SJCRH30 (cell line): ENCODE data around the gene BRD4. TPM values are rescaled to one million over a fixed set of nuclear protein-coding genes. Genes with fewer than 3 reads are reported as not detected.

Source experiments
- DNase-seq, 2 experiments: peaks; one replicate each; pipeline ENCODE4 v3.0.0-alpha.2; 2015 to 2020
- H3K27ac ChIP-seq: fragments of 250-450 bp; sonication (Bioruptor Pico); 2 replicates; pipeline ENCODE4 v1.5.1; 2020; ENCODE audit warnings: mild to moderate bottlenecking, moderate library complexity
- H3K27me3 ChIP-seq: fragments of 250-450 bp; sonication (Bioruptor Pico); 2 replicates; pipeline ENCODE4 v1.5.1; 2020; ENCODE audit warnings: mild to moderate bottlenecking, moderate library complexity
- H3K36me3 ChIP-seq: fragments of 250-450 bp; sonication (Bioruptor Pico); 2 replicates; pipeline ENCODE4 v1.5.1; 2020; ENCODE audit warnings: mild to moderate bottlenecking, moderate library complexity
- H3K4me1 ChIP-seq: fragments of 250-450 bp; sonication (Bioruptor Pico); 2 replicates; pipeline ENCODE4 v1.5.1; 2020; ENCODE audit warnings: mild to moderate bottlenecking, moderate library complexity
- H3K4me3 ChIP-seq: fragments of 250-450 bp; sonication (Bioruptor Pico); 2 replicates; pipeline ENCODE4 v1.5.1; 2020; ENCODE audit warnings: mild to moderate bottlenecking, moderate library complexity
- H3K9me3 ChIP-seq: fragments of 250-450 bp; sonication (Bioruptor Pico); replicated peaks from 2 replicates; pipeline ENCODE4 v1.5.1; 2020; ENCODE audit warnings: mild to moderate bottlenecking, moderate library complexity
- total RNA-seq: library from RNA; depleted of rRNA; stranded (reverse); fragments of >200 nt; shearing (Covaris generic); gene quantifications from 2 replicates; pipeline ENCODE4 v1.2.3, GENCODE V29; 2014

The BRD4 gene
- total RNA-seq, 1 experiment from 2014 or later: 48.6 TPM

DNA sequence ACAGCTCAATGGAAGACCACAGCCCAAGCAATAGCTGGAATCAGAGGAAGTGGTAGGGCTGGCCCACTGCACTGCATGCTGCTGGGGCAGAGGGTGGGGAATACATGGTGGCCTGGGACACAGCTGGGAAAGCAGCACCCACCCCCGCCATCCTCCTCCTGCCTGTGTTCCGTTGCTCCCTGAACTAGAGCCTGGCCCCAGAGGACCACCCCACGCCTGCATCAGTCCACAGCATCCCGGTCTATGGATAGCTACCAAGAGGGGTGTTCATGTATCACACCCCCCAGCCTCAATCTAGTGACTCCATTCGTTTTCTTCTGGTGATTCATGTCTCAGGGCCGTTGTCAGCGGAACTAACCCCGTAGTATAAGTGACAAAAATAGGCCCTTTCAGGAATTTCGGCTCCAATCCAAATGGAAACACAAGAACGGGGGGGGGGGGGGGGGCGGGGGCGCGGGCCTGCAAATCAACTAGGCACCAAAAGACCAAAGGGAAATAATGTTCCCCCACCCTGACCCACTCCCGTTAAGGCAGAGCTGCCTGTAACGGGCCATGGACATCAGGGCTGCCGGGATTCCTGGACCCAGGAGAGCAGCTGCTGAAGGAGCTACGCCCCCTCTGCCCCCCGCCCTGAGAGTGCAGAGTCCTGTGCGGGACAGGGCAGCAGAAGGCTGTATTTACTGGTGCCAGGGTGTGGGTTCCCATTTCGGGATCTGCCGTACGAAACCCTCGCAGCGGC, 81.2 kb downstream of the BRD4 start:
- Histone ChIP-seq H3K27me3 (no peaks in the 10 kb centered on the region), H3K9me3 (no peaks in the 10 kb centered on the region), H3K36me3 (peaks cover 69% of the 10 kb centered on the region), H3K4me3 (peak overlapping the region; percentile 23), H3K27ac (peak overlapping the region; percentile 83), H3K4me1 (peaks cover 50% of the 10 kb centered on the region)
- peak; percentile 60 to 63 for DNase-seq

GRCh38 chr19:15250640-15250993, 81.7 kb downstream of the BRD4 start:
- Histone ChIP-seq H3K36me3 (peaks cover 67% of the 10 kb centered on the region), H3K4me1 (peaks cover 50% of the 10 kb centered on the region), H3K9me3 (no peaks in the 10 kb centered on the region), H3K4me3 (no peak overlapping the region), H3K27me3 (no peaks in the 10 kb centered on the region), H3K27ac (peak overlapping the region; percentile 83)
- no peak for DNase-seq

GRCh38 chr19:15249972-15250639, 82.2 kb downstream of the BRD4 start:
- no peak overlapping the region for H3K4me3 ChIP-seq
- H3K27me3 ChIP-seq: no peaks in the 10 kb centered on the region
- DNase-seq: peak; percentile 37 to 49
- no peaks in the 10 kb centered on the region for H3K9me3 ChIP-seq
- peak overlapping the region; percentile 83; the same call in 1 of the 2 replicates for H3K27ac ChIP-seq
- peaks cover 50% of the 10 kb centered on the region for H3K4me1 ChIP-seq
- peaks cover 66% of the 10 kb centered on the region for H3K36me3 ChIP-seq

- H3K27me3 ChIP-seq: no peaks in the 10 kb centered on the region
- DNase-seq: no peak
- H3K4me3 ChIP-seq: no peak overlapping the region
- H3K27ac ChIP-seq: peak overlapping the region; percentile 83; the same call in 1 of the 2 replicates
- H3K9me3 ChIP-seq: no peaks in the 10 kb centered on the region
- H3K4me1 ChIP-seq: peaks cover 50% of the 10 kb centered on the region
- peaks cover 66% of the 10 kb centered on the region for H3K36me3 ChIP-seq
Observed at GRCh38 chr19:15249528-15249874, 82.8 kb downstream of the BRD4 start.

DNA sequence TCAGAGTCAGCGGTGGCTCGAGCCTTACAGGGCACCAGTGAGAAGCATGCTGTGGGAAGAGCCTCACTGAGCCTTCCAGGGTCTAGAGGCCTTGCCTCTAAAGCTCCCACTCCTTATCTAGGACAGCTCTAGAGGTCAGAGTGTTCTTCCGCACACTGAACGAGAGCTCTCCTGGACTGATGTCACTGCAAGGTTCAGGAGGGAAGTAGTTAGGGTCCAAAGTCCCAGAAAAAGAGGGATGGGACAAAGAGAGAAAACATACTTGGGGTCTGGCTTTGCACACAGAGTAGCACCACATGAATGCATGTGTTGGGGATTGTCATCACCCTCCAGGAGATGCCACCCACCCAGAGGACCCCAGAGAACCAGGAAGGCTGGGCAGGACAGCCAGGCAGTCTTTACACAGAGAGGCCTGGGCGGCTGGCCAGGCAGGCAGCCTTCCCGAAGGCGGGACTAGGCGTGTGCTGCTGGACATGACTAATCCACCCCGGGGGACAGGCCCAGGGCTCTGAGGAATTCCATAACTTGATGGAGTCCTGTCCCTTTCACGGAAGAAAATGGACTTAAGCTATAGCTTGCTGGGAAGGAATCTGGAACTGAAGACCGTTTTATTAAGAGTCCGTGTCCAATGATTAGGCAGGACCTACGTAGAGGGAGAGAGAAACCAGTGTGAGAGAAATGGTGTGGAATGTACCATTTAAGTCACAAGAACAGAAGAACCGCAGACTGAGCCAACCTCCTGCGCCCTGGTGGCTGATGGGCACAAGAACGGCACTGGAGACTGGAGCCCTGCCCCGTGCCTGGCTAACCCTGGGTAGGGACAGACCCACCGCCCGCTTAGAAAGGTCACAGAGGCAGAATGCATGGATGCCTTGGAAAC, 83.5 kb downstream of the BRD4 start:
- Histone ChIP-seq H3K4me3 (no peak overlapping the region), H3K4me1 (peaks cover 49% of the 10 kb centered on the region)

GRCh38 chr19:15248106-15248505, 84.2 kb downstream of the BRD4 start:
- Histone ChIP-seq H3K4me3 (no peak overlapping the region), H3K4me1 (peaks cover 41% of the 10 kb centered on the region), H3K27me3 (no peaks in the 10 kb centered on the region), H3K27ac (no peak overlapping the region), H3K36me3 (peaks cover 58% of the 10 kb centered on the region), H3K9me3 (no peaks in the 10 kb centered on the region)
- DNase-seq: no peak

More for the DNA sequence above, 83.5 kb downstream of the BRD4 start:
- no peak overlapping the region for H3K27ac ChIP-seq
- peaks cover 62% of the 10 kb centered on the region for H3K36me3 ChIP-seq
- peak; percentile 45 to 50 for DNase-seq
- no peaks in the 10 kb centered on the region for H3K27me3 ChIP-seq
- H3K9me3 ChIP-seq: no peaks in the 10 kb centered on the region

DNA sequence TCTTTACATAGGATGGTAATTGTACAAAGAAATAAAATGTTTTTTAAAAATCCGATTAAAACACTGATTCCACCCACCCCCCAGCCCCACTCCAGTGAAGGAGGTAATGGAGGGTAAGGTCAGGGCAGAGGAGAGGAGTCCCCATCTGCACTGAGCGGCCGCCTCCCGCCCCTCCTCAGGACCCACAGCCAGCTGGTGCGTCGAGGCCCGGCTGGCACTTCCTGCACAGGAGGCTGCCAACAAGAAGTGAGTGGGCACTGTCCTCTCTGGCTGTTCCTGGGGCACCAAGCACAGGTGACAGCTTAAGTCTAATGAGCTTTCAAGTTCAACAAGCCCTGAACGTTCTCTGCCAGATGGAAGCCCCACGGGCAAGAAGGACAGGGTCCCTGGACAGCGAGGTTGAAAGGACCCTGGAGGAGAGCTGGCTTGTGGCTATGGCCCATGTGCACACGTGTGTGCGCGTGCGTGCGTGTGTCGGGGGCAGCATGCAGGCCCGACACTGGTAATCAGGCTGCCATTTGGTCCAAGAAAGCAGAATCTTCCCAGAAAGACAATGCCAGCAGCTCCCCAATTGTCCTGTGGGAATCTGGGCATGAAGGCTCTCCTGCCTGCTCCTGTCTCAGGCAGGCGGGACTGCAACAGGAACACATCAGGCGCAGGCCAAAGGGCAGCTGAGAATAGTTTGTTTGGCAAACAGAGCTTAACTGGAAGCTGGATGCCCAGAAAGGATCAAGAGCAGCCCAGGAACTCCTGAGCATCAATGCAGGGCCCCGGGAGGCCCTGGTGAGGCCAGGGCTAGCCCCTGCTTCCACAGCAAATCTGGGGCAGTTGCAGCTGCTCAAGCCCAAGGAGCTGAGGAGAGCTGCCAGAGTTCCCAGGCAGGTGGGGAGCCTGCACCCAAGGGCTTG, 85.0 kb downstream of the BRD4 start:
- peaks cover 55% of the 10 kb centered on the region for H3K36me3 ChIP-seq
- H3K27ac ChIP-seq: no peak overlapping the region
- no peak overlapping the region for H3K4me3 ChIP-seq
- peaks cover 35% of the 10 kb centered on the region for H3K4me1 ChIP-seq
- DNase-seq: no peak
- no peaks in the 10 kb centered on the region for H3K9me3 ChIP-seq
- H3K27me3 ChIP-seq: no peaks in the 10 kb centered on the region

DNA sequence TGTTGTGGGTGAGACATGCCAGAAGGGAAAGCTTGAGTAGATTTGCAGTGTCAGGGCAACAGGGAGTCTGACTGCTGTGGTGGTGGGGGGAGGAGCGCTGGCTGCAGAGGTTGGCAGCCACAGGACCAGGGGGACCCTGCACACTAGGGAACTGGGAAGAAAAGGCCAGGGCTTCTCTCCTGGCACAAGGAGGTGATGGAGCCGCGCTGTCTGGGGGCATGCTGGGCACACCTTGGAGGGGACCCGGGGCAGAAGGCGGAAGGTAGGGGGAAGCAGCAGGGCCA, 86.2 kb downstream of the BRD4 start:
- H3K36me3 ChIP-seq: peaks cover 61% of the 10 kb centered on the region

DNA sequence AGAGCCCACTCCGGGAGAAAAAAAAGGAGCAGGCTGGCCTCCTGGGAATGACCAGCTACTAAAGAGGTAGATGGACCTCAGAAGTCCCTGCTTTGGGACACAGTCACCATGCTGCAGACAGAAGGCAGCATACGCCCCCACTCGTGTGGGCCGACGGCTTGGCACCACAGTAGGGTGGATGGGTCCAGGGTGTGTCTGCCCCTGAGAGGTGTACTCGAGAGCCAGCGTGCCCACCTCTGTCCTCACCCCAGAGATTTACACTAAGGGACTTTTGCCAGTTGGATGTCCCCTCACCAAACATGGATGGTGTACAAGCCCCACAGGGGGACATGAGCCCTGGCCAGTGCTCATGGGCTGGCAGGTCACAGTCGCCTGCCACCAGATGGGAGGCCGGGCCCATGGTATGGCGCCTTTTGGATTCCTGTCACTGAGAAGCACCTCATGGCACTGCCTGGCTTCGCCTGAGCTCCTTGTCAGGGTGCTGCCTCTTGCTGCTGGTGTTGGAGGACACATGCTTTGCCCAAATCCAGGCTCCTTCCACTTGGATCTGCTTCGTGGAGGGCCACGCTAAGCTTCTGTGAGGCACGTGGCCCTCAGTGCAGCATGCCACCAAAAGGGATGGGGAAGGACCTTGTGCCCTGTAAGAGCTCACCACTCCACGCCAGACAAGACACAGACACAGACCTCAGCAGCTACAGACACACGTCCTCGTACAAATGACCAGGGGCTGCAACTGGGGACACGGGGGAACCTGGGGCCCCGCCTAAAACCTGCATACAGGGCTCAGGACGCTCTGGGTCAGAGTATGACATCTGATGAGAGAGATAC, 86.8 kb downstream of the BRD4 start:
- Histone ChIP-seq H3K27me3 (no peaks in the 10 kb centered on the region), H3K36me3 (peaks cover 65% of the 10 kb centered on the region), H3K27ac (no peak overlapping the region), H3K9me3 (no peaks in the 10 kb centered on the region), H3K4me1 (peaks cover 19% of the 10 kb centered on the region), H3K4me3 (no peak overlapping the region)
- no peak for DNase-seq

More for the DNA sequence above, 86.2 kb downstream of the BRD4 start:
- no peaks in the 10 kb centered on the region for H3K27me3 ChIP-seq
- H3K9me3 ChIP-seq: no peaks in the 10 kb centered on the region
- H3K4me1 ChIP-seq: peaks cover 24% of the 10 kb centered on the region
- no peak overlapping the region for H3K27ac ChIP-seq
- no peak for DNase-seq
- H3K4me3 ChIP-seq: no peak overlapping the region

DNA sequence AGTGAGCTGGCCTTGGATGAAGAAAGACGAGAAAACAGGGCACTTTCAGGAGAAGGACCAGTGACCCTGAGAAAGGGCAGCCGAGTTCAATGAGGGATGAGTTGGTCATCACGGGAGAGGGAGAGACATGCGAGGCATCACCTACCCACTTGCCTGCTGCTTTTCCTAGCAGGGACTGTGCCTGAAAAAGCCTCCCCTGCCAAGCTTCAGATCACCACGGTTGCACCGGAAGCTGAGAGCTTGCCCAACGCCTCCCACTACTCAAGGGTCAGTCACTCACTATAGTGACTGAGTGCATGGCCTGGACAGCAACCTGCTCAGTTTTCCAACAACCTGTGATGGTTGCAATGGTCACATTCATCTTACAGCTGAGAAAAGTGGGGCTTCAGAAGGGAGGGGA, 87.5 kb downstream of the BRD4 start:
- Histone ChIP-seq H3K4me1 (peaks cover 11% of the 10 kb centered on the region), H3K27me3 (no peaks in the 10 kb centered on the region), H3K27ac (no peak overlapping the region), H3K9me3 (no peaks in the 10 kb centered on the region), H3K4me3 (no peak overlapping the region), H3K36me3 (peaks cover 66% of the 10 kb centered on the region)
- DNase-seq: no peak

- peaks cover 5% of the 10 kb centered on the region for H3K4me1 ChIP-seq
Observed at GRCh38 chr19:15244106-15244803, 88.1 kb downstream of the BRD4 start.

GRCh38 chr19:15243236-15243957, 88.9 kb downstream of the BRD4 start:
- Histone ChIP-seq H3K27ac (no peak overlapping the region), H3K27me3 (no peaks in the 10 kb centered on the region), H3K36me3 (peaks cover 65% of the 10 kb centered on the region), H3K4me3 (no peak overlapping the region), H3K4me1 (no peaks in the 10 kb centered on the region), H3K9me3 (no peaks in the 10 kb centered on the region)
- no peak for DNase-seq

More at GRCh38 chr19:15244106-15244803, 88.1 kb downstream of the BRD4 start:
- no peak overlapping the region for H3K27ac ChIP-seq
- no peak overlapping the region for H3K4me3 ChIP-seq
- no peaks in the 10 kb centered on the region for H3K27me3 ChIP-seq
- H3K9me3 ChIP-seq: no peaks in the 10 kb centered on the region
- DNase-seq: no peak
- peaks cover 65% of the 10 kb centered on the region for H3K36me3 ChIP-seq
